SK-N-SH treated with all-trans-retinoic acid at 6 μM for 48 hours (cell line): ENCODE data around the gene PFN4.

Experiments
- ARNTL ChIP-seq: fragments of 450-650 bp; formaldehyde crosslinking; IDR thresholded peaks from 2 replicates; pipeline ENCODE4 v1.5.0; 2020; ENCODE audit warnings: low read depth, mild to moderate bottlenecking, moderate library complexity, borderline replicate concordance
- RARB ChIP-seq: fragments of 250-450 bp; sonication (Bioruptor Pico); IDR thresholded peaks from 2 replicates; pipeline ENCODE4 v1.8.0; 2021; ENCODE audit warnings: mild to moderate bottlenecking, moderate library complexity
- SNAI2 ChIP-seq: fragments of 250-450 bp; sonication (Bioruptor Pico); IDR thresholded peaks from 2 replicates; pipeline ENCODE4 v1.5.0; 2020; ENCODE audit warnings: mild to moderate bottlenecking, moderate library complexity
- TOX ChIP-seq: fragments of 250-450 bp; sonication (Bioruptor Pico); IDR thresholded peaks from 2 replicates; pipeline ENCODE4 v1.8.0; 2021; ENCODE audit warnings: mild to moderate bottlenecking, moderate library complexity, borderline replicate concordance
- ZFP30 ChIP-seq: fragments of 450-650 bp; formaldehyde crosslinking; IDR thresholded peaks from 2 replicates; pipeline ENCODE4 v1.5.0; 2022; ENCODE audit warnings: mild to moderate bottlenecking, moderate library complexity
- TF ChIP-seq, protein P1 (sequence below): fragments of 250-450 bp; sonication (Bioruptor Pico); IDR thresholded peaks from 2 replicates; pipeline ENCODE4 v1.8.0; 2020; ENCODE audit warnings: mild to moderate bottlenecking, moderate library complexity, borderline replicate concordance
- TF ChIP-seq, protein P2 (sequence below): fragments of 250-450 bp; sonication (Bioruptor Pico); IDR thresholded peaks from 2 replicates; pipeline ENCODE4 v1.8.0; 2021; ENCODE audit warnings: low read depth, mild to moderate bottlenecking, moderate library complexity, borderline replicate concordance

DNA sequence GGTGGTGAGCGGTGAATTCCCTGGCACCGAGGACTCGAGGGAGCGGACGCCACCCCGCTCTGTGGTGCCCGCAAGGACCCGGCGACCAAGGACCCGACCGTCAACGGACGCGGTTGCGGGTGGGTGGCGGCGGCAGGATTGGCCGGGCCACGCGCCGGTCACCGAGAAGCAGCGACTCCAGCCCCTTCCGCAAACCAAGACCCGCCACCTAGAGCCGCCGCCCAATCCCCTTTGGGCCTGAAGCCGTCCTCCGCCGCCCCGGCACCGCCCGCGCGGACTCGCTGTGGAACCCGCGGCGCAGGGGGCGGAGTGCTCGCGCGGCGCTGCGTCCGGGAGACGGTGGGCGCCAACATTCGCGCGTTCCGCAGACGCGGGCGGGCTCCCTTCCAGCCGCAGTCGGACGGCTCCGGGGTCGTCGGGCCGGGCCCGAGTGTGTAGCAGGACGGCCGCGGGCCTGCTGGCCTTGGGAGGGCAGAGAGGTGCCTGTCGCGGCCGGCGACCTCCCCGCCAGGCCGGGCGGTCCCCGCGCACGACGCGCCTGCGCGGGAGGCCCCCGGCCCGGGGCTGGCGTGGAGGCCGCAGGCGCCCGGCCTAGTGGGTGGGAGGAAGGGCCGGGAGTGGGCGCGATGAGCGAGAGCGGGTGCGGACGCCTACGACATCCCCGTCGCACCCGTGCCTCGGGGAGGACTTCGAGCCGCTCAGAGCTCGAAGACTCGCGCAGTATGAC, at the start of gene PFN4, which contains the start of gene FAM228B:
- TF ChIP-seq RARB (no peak), ARNTL (CRISPR knock-in tag) (no peak), SNAI2 (CRISPR knock-in tag) (no peak), TOX (CRISPR knock-in tag) (no peak), ZFP30 (CRISPR knock-in tag) (no peak)
- TF ChIP-seq, protein P1, sequence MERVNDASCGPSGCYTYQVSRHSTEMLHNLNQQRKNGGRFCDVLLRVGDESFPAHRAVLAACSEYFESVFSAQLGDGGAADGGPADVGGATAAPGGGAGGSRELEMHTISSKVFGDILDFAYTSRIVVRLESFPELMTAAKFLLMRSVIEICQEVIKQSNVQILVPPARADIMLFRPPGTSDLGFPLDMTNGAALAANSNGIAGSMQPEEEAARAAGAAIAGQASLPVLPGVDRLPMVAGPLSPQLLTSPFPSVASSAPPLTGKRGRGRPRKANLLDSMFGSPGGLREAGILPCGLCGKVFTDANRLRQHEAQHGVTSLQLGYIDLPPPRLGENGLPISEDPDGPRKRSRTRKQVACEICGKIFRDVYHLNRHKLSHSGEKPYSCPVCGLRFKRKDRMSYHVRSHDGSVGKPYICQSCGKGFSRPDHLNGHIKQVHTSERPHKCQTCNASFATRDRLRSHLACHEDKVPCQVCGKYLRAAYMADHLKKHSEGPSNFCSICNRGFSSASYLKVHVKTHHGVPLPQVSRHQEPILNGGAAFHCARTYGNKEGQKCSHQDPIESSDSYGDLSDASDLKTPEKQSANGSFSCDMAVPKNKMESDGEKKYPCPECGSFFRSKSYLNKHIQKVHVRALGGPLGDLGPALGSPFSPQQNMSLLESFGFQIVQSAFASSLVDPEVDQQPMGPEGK (CRISPR knock-in tag), result no peak
- TF ChIP-seq, protein P2, sequence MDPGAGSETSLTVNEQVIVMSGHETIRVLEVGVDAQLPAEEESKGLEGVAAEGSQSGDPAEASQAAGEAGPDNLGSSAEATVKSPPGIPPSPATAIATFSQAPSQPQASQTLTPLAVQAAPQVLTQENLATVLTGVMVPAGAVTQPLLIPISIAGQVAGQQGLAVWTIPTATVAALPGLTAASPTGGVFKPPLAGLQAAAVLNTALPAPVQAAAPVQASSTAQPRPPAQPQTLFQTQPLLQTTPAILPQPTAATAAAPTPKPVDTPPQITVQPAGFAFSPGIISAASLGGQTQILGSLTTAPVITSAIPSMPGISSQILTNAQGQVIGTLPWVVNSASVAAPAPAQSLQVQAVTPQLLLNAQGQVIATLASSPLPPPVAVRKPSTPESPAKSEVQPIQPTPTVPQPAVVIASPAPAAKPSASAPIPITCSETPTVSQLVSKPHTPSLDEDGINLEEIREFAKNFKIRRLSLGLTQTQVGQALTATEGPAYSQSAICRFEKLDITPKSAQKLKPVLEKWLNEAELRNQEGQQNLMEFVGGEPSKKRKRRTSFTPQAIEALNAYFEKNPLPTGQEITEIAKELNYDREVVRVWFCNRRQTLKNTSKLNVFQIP (CRISPR knock-in tag), result no peak
